GM19438 (cell line): ENCODE measurements around the gene CDK17.

Experiments
- ATAC-seq: cut with Tn5 transposase; IDR thresholded peaks from one replicate; pipeline ENCODE4 v1.9.1; 2021; ENCODE audit warnings: low read depth; ENCODE audit not compliant: unreplicated experiment

CDK17 gene

GRCh38 chr12:96244826-96245225 is 155.4 kb downstream of the CDK17 start:
- no peak for ATAC-seq

- ATAC-seq = no peak
These were observed 157.6 kb downstream of the CDK17 start for GRCh38 chr12:96242597-96242996.

GRCh38 chr12:96241846-96242256 is 158.4 kb downstream of the CDK17 start:
- no peak for ATAC-seq

- no peak for ATAC-seq
These were observed 158.8 kb downstream of the CDK17 start for GRCh38 chr12:96241431-96241830.

GRCh38 chr12:96240656-96241055 is 159.6 kb downstream of the CDK17 start:
- no peak for ATAC-seq

GRCh38 chr12:96239711-96240635 is 160.3 kb downstream of the CDK17 start:
- ATAC-seq = no peak

GRCh38 chr12:96238336-96239047 is 161.7 kb downstream of the CDK17 start:
- ATAC-seq = no peak

- no peak for ATAC-seq
These were observed 162.7 kb downstream of the CDK17 start for GRCh38 chr12:96237465-96238077.

- no peak for ATAC-seq
These were observed 163.2 kb downstream of the CDK17 start for GRCh38 chr12:96237035-96237434.

- ATAC-seq = no peak
These were observed 163.9 kb downstream of the CDK17 start for GRCh38 chr12:96236221-96236822.

GRCh38 chr12:96235484-96235826 is 164.8 kb downstream of the CDK17 start:
- no peak for ATAC-seq

GRCh38 chr12:96234591-96235483 is 165.4 kb downstream of the CDK17 start:
- no peak for ATAC-seq

- no peak for ATAC-seq
These were observed 166.2 kb downstream of the CDK17 start for GRCh38 chr12:96233939-96234461.

GRCh38 chr12:96233168-96233567 is 167.1 kb downstream of the CDK17 start:
- no peak for ATAC-seq

GRCh38 chr12:96230646-96231045 is 169.6 kb downstream of the CDK17 start:
- ATAC-seq = no peak

GRCh38 chr12:96228566-96229248 is 171.5 kb downstream of the CDK17 start:
- ATAC-seq = no peak
